ENCODE data around the gene CTNNA1.

The CTNNA1 gene

DNA sequence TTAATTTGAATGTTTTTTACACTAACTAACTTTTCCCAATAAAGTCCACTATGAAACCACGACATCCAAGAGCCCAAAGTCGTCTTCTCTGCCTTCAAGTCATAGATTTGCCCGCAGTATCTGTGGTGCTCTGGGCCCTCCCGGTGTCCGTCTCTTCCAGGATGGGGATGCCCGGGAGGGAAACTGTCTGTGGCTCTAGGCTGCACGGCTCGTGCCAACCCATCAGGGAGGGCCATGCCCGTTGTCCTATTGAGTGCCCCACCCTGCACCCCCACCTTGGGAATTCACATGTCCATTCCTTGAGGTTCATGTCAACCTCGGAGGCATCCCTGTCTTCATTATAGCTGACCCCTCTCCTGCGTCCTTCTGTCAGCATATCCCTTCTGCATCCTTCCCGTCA lies 181.7 kb downstream of the CTNNA1 start:
- TF ChIP-seq, protein P1, sequence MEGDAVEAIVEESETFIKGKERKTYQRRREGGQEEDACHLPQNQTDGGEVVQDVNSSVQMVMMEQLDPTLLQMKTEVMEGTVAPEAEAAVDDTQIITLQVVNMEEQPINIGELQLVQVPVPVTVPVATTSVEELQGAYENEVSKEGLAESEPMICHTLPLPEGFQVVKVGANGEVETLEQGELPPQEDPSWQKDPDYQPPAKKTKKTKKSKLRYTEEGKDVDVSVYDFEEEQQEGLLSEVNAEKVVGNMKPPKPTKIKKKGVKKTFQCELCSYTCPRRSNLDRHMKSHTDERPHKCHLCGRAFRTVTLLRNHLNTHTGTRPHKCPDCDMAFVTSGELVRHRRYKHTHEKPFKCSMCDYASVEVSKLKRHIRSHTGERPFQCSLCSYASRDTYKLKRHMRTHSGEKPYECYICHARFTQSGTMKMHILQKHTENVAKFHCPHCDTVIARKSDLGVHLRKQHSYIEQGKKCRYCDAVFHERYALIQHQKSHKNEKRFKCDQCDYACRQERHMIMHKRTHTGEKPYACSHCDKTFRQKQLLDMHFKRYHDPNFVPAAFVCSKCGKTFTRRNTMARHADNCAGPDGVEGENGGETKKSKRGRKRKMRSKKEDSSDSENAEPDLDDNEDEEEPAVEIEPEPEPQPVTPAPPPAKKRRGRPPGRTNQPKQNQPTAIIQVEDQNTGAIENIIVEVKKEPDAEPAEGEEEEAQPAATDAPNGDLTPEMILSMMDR (IDR thresholded peaks at IDR 0.05; ENCODE audit: low read depth, low read length, missing control alignments): no peak
- Histone ChIP-seq H3K36me3 (replicated peaks) (peaks cover 40% of the 10 kb centered on the region), H3K27ac (no peak overlapping the region), H3K27me3 (replicated peaks) (no peaks in the 10 kb centered on the region), H3K4me3 (ENCODE audit: low read depth, low read length) (no peak overlapping the region)
- in situ Hi-C loops (cut with HindIII; ENCODE audit: low pct_ligation_motif_present, low sequenced_read_pairs): no loop called here
- no peak for DNase-seq

DNA sequence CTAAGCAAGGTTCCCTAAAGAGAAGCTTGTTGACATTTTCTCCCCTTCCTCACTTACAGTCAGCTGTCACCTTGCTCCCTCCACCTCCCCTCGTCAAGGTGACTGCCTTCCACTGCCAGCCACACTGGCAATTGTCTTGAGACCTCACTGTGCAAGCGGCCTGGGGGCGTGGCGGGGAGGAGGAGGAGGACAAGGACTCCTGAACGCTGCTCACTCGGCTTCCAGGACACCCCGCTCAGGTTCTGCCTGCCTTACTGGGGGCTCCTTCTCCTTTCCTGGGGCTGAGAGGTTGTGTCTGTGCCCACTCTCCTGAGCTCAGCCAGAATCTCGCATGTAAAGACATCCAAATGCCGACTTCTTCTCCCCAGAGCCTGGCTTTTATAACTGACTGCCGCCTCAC lies 182.2 kb downstream of the CTNNA1 start:
- no peaks in the 10 kb centered on the region for H3K27me3 ChIP-seq (replicated peaks)

DNA sequence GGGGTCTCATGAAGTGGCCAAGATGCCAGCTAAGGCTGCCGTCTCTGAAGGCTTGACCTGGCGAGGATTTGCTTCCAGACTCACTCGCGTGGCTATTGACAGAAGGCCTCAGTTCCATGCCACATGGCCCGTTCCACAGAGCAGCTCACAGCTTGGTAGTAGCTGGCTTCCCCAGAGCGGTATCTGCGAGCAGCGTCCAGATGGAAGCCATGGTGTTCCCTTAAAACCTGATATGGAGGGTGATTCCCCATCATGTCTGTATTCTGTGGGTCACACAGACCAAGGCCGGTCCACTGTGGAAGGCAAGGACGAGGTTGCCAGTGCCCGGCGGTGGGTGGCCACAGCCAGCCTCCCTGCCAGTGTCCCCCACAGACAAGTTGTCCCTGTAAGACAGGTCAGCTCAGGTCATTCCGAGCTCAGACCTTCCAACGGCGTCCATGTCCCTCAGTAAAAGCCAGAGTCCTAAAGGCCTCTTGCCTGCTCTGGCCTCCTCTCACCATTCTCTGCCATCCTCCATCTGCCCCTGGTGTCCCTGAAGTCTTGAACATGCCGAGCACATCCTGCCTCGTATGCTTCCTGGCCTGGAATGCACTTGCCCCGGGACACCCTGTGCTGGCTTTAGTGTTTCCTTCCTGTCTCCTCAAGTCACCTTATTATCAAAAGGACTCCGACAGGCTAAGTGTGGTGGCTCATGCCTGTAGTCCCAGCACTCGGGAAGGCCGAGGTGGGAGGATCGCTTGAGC lies 183.2 kb downstream of the CTNNA1 start:
- H3K27me3 ChIP-seq (replicated peaks): no peaks in the 10 kb centered on the region
- no peak overlapping the region for H3K27ac ChIP-seq
- peaks cover 25% of the 10 kb centered on the region for H3K36me3 ChIP-seq (replicated peaks)
- in situ Hi-C loops (cut with HindIII; ENCODE audit: low pct_ligation_motif_present, low sequenced_read_pairs): no loop called here
- TF ChIP-seq, protein P1 (IDR thresholded peaks at IDR 0.05; ENCODE audit: low read depth, low read length, missing control alignments): no peak
- no peak for DNase-seq
- no peak overlapping the region for H3K4me3 ChIP-seq (ENCODE audit: low read depth, low read length)

More for the DNA sequence above, 182.2 kb downstream of the CTNNA1 start:
- in situ Hi-C loops (cut with HindIII; ENCODE audit: low pct_ligation_motif_present, low sequenced_read_pairs): no loop called here
- Histone ChIP-seq H3K4me3 (ENCODE audit: low read depth, low read length) (no peak overlapping the region), H3K36me3 (replicated peaks) (peaks cover 35% of the 10 kb centered on the region), H3K27ac (no peak overlapping the region)
- TF ChIP-seq, protein P1 (IDR thresholded peaks at IDR 0.05; ENCODE audit: low read depth, low read length, missing control alignments): no peak
- no peak for DNase-seq

DNA sequence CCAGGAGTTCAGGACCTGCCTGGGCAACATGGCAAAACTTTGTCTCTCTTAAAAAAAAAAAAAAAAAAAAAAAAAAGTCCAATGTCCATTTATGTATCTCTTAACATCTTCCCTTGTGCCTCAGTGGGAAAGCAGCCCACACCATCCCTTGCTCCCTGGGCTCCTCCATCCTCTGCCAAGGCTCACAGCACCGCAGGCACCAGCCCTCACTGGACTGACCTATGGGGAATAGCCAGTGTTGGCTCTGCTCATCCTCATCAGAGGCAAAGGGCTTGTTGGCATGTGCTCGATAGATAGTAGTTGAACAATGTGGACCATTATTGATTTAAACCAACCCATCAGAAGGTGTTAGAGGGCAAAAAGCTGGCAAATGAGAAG lies 183.7 kb downstream of the CTNNA1 start:
- no peak overlapping the region for H3K27ac ChIP-seq
- H3K27me3 ChIP-seq (replicated peaks): no peaks in the 10 kb centered on the region
- in situ Hi-C loops (cut with HindIII; ENCODE audit: low pct_ligation_motif_present, low sequenced_read_pairs): no loop called here
- TF ChIP-seq, protein P1 (IDR thresholded peaks at IDR 0.05; ENCODE audit: low read depth, low read length, missing control alignments): no peak
- no peak overlapping the region for H3K4me3 ChIP-seq (ENCODE audit: low read depth, low read length)
- DNase-seq: no peak
- H3K36me3 ChIP-seq (replicated peaks): peaks cover 20% of the 10 kb centered on the region

DNA sequence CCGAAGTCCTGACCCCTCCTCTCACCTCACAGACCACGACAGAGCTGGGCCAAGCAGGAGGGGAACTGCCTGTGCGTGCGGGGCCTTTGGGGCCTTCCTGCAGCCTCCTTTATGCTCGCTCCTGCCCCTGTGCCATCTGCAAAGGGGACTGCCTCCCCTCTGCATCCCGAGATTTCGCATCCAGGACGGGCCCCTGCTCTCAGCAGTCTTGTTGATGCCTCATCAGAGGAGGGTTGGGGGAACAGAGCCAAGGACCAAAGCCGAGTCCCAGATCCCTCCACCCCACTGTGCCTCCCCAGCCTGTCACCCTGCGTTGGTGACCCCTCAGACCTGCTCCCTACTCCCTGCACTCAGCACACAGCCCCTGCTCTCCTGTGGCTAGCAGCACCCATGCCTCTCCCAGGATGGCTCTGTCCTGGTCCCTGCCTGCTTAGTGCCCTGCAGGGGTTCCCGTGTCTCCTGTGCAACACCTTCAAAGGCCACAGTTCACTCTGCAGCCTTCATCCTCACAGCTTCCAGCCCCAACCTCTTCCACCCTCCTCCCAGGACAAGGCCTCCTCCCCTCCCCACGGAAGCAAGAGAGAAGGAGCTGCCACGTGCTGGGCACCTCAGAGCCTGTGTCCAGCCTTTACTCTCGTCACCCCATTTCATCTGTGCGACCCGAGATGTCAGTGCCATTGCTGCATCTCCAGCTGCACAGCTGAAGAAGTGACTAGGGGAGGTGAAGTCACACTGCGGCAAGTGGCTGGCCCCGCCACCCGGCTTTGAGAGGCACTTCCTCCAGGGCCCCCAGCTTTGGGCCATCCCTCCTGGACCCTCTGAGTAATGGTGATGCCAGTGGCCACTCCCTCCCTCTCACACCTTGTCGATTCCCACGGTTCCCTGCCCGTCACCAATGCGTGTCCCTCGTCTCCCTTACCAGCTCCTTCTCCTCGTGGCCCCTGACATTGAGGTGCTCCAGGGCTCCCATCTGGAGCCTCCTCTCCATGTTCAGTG lies 184.5 kb downstream of the CTNNA1 start:
- DNase-seq: no peak
- H3K27ac ChIP-seq: no peak overlapping the region
- H3K4me3 ChIP-seq (ENCODE audit: low read depth, low read length): no peak overlapping the region
- TF ChIP-seq, protein P1 (IDR thresholded peaks at IDR 0.05; ENCODE audit: low read depth, low read length, missing control alignments): no peak
- in situ Hi-C loops (cut with HindIII; ENCODE audit: low pct_ligation_motif_present, low sequenced_read_pairs): no loop called here
- H3K36me3 ChIP-seq (replicated peaks): peaks cover 12% of the 10 kb centered on the region
- H3K27me3 ChIP-seq (replicated peaks): no peaks in the 10 kb centered on the region

Data from brain microvascular endothelial cell (primary cell).